NCI-H2029 (cell line): ENCODE measurements around the gene ZNF609.
A peak's percentile ranks its signal among the peaks of the same experiment; 100 is the strongest.
"Not testable (repeated sequence)": the region's sequence is repeated elsewhere in the genome, so short reads cannot be mapped to it uniquely, and the experiment has no call there.

Experiments
- DNase-seq: peaks from one replicate; lab custom pipeline; 2025; lab: John Stamatoyannopoulos, UW

Gene ZNF609

GRCh38 chr15:64459066-64459781, 1.2 kb upstream of the ZNF609 start:
- no peak for DNase-seq

GRCh38 chr15:64460724-64461720, 644 bp downstream of the ZNF609 start:
- DNase-seq = peak; percentile 29

GRCh38 chr15:64461721-64462162, 1.4 kb downstream of the ZNF609 start:
- peak; percentile 42 for DNase-seq

- DNase-seq = no peak
Measured at GRCh38 chr15:64462492-64462891, 2.1 kb downstream of the ZNF609 start.

- peak; percentile 83 for DNase-seq
Measured at GRCh38 chr15:64464276-64465005, 4.1 kb downstream of the ZNF609 start.

GRCh38 chr15:64466408-64467141, 6.2 kb downstream of the ZNF609 start:
- no peak for DNase-seq

- no peak for DNase-seq
Measured at GRCh38 chr15:64472161-64472560, 11.8 kb downstream of the ZNF609 start.

- no peak for DNase-seq
Measured at GRCh38 chr15:64474846-64475245, 14.5 kb downstream of the ZNF609 start.

- DNase-seq = no peak
Measured at GRCh38 chr15:64476550-64476949, 16.2 kb downstream of the ZNF609 start.

- no peak for DNase-seq
Measured at GRCh38 chr15:64478863-64479262, 18.5 kb downstream of the ZNF609 start.

GRCh38 chr15:64480891-64481290, 20.5 kb downstream of the ZNF609 start:
- DNase-seq = no peak

GRCh38 chr15:64483749-64484148, 23.4 kb downstream of the ZNF609 start:
- DNase-seq = no peak

GRCh38 chr15:64485796-64486195, 25.4 kb downstream of the ZNF609 start:
- DNase-seq = no peak

- DNase-seq = no peak
Measured at GRCh38 chr15:64490598-64491259, 30.4 kb downstream of the ZNF609 start.

GRCh38 chr15:64493641-64494040, 33.3 kb downstream of the ZNF609 start:
- no peak for DNase-seq

GRCh38 chr15:64495968-64496367, 35.6 kb downstream of the ZNF609 start:
- DNase-seq = not testable (repeated sequence)

GRCh38 chr15:64500695-64501395, 40.5 kb downstream of the ZNF609 start:
- DNase-seq = no peak

- no peak for DNase-seq
Measured at GRCh38 chr15:64501396-64501715, 41.0 kb downstream of the ZNF609 start.

GRCh38 chr15:64502151-64502550, 41.8 kb downstream of the ZNF609 start:
- no peak for DNase-seq

GRCh38 chr15:64502551-64502950, 42.2 kb downstream of the ZNF609 start:
- no peak for DNase-seq
